HG03378 (cell line): Measurements from ENCODE around the gene TGM2.

Experiments
- ATAC-seq: cut with Tn5 transposase; IDR thresholded peaks from one replicate; pipeline ENCODE4 v1.9.1; 2021; ENCODE audit warnings: mild to moderate bottlenecking, moderate library complexity; ENCODE audit not compliant: unreplicated experiment

The TGM2 gene

DNA sequence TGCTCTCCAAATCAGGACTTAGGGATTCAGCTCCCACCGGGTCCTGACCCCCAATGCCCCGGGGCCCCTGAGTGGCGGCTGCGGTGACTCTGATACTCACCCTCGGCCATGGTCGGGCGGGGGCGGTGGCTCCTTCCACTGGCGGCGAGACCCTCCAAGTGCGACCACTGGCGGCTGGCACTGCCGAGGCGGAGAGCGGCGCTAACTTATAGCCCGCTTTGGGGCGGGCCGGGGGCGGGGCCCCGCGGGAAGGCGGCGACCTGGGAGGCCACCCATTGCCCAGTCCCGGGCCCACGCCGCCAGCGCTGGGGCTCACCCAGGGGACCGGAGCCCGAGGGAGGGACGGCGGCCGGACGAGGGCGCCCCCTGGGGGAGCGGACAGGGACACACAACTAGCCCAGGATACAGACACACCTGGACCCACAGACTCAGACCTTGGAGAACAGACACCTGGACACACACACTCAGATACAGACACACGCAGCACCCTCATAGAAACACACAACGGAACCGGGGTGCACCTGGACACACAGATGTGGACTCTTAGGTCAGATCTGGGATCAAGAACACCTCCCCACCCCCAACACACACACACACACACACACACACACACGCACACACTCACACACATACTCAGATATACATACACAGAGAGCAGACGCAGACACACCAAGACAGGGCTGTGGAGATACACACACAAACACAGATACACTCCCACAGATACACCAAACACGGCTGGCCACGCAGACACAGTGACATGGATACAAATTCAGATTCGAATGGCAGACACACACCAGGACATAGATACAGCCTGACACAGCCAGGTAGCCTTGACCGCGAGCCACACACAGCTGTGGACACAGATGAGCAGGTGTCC, at the start of gene TGM2:
TGM2 (minus strand) TSS at position 182 of the 877 bp plus-strand sequence; CDS start at position 110, 72 bp downstream.
- no peak for ATAC-seq

DNA sequence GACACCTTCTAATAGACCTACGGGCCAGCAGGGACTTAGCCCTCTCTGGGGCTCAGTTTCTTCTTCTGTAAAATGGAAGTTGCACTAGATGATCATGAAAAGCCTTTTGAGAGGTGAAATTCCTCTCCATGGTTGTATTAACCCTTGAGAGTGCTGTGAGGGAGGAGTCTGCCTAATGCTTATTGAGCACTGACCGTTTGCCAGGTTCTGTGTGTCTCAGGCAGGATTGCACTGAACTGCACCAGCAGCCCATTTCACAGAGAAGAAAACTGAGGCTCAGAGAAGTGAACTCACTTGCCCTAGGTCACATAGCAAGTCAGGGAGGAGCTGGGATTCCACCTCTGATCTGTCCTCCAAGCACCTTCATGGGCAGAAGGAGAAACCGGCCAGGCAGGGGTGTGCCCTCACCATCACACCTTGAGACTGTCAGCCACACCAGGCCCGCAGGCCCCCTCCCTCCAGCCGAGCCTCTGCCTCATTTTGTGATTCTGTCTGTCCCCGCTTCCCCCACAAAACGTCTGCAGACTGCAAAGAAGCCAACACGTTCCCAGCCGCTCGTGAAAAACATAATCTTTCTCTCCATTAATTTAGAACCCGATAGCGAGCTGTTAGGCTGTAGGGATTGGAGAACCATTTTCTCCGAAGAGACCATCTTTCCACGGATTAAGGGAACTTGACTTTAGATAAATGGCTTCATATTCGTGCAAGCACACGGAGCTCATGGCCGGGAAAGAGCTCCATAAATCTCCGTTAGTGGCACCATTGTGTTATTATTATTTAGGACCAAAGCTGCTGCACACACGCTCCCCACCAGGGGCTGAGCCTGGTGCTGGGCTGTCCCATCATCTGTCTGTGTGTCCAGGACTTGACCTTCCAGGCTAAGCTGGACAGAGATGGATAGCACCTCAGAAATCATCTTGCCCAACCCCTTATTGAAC, 49.5 kb upstream of the TGM2 start:
- no peak for ATAC-seq

DNA sequence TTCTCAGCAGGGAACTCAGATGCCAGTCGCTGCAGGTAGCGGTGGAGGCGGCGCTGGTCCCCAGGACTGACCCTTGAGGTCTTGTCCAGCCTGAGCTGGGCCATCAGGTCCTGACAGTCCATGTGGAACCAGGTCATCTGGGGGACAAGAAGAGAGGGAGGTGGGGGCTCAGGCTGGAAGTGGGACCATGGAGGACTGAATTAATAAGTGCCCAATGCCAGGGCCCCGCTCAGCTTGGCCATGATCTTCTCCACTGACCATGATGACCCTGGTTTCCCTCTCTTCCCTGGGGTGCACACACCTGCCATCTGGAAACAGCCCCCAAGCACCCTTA, 48.5 kb upstream of the TGM2 start:
- no peak for ATAC-seq

DNA sequence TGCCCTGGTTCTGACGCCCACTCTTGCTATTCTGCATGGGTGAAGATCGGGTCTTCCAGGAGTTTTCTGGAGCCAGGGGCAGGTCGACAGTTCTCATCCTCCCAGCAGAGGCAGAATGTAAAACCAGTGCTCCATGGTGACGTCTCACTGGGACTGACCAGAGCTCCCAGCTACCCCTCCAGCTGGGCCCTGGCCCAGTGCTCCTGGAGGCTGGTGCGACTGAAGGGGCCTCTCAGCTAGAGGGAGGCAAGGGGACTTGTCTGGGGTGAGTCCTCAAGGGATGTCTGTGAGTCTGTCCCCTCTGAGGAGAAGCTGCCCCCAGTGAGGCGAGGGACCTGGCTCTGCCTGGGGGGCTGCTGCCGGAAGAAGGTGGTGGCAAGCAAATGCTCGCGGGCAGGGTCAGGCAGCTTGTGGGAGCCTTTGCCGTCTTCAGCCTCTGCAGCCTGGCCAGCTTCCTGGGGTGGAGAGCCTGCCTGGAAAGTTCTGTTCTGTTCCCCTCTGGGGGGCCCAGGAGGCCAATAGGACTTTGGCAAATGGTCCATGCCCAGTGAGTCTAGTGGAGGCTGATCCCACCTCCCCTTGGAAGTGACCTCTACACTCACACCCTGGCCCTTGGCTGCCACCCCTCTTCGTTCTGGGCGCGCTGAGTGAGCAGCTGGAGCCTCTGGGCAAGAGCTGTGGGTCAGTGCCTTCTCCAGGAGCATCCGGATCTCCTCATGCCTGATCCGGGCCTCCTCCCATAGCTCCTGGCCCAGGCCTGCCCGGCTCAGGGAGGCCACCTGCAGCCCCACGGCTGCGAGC, 47.9 kb upstream of the TGM2 start:
- ATAC-seq: no peak

DNA sequence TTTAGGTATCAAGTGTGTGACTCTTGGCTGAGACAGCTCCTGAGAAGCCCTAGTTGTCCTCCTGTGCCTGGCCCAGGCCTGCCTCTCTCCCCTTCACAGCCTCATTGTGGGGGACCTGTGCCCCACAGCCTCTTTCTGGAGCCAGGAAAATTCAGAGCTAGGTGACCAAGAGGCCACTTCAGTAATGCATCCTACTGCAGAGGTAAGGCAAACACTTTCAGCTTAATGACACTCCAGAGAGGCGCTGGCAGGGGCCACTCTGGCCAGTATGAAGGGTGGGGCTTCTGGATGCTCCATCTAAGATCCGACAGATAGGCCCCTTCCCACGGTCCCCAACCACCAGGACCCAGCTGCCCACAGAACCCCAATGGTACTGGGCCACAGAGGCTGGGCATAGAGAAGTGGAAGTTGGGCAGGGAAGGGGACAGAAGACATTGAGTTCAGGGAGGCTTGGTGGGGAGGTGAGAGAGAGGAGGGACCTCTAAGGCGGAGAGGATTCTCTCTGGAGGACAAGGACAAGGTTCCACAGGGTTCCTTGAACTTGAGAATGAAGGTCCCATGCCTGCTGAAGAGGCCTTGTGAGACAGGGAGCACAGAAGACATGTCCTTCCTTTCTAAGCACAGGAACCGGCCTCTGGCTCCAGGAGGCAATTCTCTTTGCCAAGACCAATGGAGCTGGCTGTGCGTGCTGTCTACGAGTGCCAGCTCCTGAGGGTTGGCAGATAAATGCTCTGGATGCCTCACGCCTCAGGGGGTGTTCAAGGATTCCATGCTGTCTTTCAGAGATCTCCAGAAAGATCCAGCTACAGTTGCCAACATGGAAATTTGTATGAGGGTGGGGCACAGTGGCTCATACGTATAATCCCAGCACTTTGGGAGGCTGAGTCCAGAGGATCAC, 46.4 kb upstream of the TGM2 start:
- no peak for ATAC-seq

DNA sequence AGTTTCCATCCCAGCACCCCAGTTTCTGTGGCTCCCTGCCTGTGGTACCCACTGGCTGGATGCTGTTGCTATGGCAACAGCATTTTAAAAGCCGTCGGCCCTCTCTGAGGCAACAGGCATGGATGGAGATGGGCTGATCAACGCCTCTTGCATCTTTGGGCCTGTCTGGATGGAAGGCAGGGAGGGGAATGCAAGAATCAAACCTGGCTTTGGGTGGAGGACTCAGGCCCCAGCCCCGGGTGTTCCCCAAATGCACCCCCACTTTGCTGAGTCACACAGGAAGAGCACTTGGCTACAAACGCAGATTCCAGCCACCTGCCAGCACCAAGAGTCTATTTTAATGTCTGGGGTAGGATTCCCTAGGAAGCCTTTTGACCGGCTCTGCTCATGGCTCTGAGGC, 45.7 kb upstream of the TGM2 start:
- no peak for ATAC-seq

DNA sequence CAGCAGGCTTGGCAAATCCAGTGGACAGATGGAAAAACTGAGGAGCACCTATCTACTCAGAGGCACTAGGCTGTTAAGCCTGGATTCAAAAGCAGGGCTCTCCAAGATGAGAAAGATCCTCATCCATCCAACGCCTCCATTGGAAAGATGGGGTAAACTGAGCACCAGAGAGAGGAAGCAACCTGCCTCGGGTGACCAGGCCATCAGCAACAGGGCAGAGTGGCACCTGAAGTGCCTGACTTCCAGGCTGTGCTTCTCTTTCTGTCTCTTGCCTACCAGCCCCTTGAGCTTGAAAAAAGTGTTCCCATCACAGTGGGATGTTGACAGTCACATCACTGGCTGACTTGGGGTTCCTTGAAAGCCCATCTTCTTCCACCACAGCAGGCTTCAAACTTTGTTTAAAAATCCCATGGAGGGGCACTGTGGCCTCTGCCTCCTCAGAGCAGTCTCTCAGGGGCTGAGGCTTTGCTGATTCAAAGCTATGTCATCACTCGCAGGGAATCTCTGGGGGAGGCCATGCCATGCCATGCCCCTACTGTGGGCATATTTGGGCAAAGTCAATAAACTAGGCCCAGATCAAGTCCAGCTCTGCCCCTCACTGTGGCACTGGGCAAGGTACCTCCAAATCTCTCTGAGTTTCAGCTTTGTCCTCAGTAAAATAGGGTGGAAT, 44.8 kb upstream of the TGM2 start:
- no peak for ATAC-seq

DNA sequence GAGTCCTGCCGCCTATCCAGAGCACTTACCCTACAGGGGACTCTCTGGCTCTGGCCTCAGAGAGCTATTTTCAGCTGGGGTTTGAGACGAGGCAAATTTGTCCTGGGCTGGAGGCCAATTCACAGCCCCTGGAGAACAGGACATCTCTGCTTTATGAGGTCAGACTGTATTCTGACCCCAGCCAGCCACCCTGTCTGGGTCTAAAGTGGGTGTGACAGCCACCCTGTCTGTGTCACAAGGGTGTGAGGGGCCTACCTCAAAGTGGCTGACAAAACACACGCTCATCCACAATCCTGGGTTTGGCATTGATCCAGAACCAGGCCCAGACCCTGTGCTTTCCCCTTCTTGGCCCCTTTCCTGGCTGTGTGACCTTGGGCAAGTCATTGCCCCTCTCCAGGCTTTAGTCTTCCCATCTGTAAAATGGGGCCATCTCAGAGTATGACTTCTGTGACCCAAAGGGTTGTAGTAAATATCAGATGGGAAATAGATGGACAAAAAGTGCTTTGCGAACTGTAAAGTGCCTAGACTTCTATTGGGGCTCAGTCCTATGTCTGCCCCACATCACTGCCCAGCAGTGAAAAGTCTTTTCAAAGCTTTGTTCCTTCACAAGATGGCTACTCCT, 44.1 kb upstream of the TGM2 start:
- ATAC-seq: no peak

DNA sequence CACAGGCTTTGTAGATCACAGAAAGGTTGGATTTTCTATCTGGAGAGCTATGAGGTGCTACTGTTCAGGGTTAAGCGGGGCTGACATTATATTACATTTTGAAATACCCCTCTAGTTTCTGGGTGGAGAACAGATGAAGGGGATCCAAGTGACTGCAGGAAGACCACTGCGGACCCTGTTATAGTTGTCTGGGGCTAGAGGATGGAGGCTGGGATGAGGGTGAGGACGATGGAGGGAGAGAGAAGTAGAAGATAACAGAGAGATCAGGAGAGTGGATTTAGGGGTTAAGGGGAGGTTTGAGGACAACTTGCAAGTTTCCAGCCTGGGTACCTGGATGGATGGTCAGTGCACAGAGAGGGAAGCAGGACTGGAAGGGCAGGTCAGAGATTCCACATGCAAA, 43.5 kb upstream of the TGM2 start:
- ATAC-seq: no peak

DNA sequence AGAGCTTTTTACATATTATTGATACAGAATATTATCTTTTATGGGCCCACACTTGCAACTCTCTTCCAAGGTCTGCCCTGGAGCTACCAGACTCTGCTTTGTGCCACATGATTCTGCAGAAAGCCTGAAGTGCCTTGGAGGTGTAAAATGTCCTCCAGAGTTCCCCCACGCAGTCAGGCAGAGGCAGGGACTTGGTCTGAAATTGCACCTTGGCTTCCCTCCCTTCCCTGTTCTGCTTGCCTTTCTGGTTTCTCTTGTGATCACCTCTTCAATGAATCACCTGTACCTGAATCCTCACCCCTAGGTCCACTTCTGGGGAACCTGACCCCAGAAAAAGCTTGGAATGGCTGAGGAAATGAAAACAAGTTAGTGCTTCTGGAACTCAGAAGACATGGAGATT, 43.0 kb upstream of the TGM2 start:
- ATAC-seq: no peak

DNA sequence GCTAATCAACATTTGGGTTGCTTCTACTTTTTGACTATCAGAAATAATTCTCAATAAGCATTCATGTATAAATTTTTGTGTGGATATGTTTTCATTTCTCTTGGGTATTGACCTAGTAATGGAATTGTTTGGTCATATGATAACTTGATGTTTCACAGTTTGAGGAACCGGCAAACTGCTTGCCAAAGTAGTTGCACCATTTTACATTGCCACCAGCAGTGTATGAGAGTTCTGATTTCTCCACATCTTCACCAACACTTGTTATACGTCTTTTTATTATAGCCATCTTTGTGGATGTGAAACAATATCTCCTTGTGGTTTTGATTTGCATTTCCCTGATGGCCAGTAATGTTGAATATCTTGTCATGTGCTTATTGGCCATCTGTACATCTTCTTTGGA, 42.6 kb upstream of the TGM2 start:
- ATAC-seq: no peak

DNA sequence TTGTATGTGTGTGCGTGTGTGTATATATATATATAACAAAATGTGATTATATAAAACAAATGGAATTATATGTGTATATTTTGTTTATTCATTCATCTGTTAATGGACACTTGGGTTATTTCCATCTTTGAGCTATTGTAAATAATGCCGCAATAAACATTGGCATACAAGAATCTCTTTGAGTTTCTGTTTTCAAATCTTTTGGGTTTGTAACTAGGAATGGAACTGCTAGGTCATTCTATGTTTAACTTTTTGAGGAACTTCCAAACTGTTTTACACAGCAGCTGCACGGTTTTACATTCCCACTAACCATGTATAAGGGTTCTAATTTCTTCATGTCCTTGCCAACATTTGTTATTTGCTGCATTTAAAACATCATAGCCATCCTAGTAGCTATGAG, 39.9 kb upstream of the TGM2 start:
- ATAC-seq: no peak

DNA sequence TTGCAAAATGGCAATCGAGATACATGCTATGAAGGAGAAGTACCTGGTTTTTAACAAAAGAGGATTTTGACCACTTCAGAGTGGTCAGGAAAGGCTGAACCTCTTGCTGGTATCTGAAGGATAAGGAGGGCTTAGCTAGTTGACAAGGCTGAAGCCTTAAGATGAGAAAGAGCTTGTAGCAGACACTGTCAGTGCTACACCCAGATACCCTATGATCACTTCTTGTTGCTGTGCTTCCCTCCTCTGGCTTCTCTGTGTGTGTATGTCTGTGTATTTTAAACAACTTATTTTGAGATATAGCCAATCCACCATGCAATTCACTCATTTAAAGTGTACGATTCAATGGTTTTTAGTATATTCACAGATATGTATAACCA, 38.9 kb upstream of the TGM2 start:
- ATAC-seq: no peak

DNA sequence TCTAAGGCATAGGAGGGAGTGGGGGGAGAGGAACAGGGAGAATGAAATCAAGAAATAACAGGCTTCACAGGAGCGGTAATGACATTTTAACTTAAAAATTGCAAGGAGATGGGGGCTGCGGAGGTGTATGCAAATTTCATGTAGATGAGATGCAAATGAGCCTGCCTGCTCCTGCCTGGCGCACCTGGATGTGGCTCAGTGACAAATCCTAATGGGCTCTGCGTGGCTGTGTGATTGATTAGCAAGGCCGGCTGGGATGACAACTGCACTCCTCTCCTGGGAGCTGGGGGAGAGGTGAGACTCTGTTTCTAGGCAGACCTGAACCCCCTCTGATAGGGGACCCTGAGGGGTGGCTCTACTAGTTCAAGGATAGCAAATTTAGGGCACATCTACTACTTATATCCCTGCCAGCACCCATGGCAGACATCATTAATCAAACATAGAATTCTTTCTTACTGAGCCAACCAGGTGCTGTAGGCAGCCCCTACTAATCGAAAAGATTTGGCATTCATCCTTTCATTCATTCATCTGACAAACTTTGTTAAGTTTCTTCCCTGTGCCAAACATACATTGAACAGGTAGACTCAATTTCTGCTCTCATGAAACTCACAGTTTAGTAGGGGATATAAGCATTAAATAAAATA, 38.4 kb upstream of the TGM2 start:
- no peak for ATAC-seq

DNA sequence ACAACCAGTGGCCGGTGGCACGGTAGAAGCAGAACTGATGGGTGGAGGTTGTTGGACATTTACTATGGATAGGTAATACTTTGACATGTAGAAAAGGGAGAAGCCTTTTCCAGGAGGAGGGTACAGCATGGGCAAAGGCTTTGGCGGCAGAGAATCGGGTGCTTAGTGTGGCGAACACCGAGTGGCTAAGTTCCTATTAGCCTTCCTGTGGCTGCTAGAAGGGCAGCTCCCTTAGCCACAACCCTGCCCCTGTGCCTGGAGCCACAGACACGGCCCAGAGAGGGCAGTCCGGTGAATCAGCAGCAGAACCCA, 37.9 kb upstream of the TGM2 start:
- no peak for ATAC-seq

DNA sequence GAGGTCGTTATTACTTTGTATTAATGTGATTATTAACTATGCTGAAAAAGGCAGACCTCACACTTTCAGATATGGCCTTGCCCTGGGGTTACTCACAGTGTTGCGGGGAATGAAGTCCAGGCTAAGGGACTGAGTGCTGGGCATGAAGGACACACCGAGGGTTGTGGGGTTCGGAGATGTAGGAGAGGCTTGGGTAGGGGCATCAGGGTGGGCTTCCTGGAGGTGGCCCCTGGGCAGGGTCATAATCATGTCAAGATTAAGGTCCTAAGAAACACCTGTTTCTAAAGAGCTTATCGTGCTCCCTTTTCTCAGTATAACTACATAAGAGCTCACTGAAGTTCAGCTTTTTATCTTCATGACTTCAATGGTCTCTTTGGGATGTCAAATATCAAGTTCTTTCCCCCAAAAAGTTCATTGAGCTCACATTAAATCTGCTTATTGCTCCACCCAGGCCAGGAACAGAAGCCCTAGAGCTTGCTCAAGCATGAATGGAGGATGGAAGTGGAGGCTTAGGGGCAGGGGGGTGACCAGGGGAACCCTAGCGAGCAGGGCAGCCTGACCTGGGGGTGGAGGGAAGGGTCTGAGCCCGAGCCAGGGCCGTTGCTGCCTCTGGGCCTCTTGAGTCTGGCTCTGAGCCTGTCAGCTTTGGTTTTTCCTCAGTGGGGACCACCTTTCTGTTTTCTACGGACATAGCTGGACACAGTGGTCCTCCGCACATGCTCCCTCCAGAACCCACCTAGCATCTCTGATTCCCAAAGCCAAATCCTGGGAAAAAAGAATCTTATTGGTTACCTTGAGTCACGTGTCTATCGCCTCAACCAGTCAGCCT, 37.3 kb upstream of the TGM2 start:
- no peak for ATAC-seq

DNA sequence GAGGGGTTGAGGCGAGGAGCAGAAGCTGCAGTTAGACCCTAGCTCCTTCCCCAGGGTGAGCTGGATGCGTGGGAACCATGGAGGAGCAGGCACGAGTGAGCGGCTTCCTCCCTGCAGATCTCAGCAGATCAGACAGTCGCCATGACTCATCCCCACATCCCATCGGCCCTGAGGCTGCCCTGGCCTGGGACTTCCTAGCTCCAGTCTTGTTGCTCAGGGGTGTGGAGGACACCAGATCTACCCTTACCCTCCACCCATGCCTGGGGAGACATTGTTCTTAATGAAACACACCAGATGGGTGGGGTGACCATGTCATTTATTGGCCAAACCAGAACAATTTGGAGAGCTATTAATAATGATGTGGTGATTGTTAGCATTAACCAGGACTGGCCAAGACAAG, 36.3 kb upstream of the TGM2 start:
- no peak for ATAC-seq

DNA sequence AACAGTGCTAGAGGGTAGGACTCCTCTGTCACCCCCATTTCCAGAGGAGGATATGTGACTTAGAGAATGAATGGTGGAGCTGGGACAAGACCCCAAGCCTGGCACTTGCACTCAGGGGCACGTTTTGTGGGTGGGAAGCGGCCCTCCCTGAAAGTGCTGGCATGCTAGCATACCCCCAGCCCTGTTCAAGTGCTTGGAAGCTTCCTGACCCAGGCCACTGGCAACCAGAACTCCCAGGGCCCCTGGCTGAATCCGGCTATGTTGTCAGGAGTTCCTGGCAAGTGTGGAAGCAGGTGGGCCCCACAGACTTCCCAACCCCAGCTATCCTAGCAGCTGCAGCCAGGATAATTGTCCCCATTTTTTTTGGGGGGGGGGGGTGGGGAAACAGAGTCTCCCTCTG, 35.6 kb upstream of the TGM2 start:
- ATAC-seq: no peak
